GM12891 (cell line): ENCODE data around the gene SETBP1.
A peak's percentile ranks its signal among the peaks of the same experiment; 100 is the strongest.

Experiments used
- DNase-seq: peaks from one replicate; pipeline ENCODE4 v3.0.0; 2011; ENCODE audit warnings: low spot score; ENCODE audit not compliant: insufficient read length
- FAIRE-seq: peaks from 2 replicates; lab custom pipeline; 2011; peaks lifted over from hg19 to GRCh38; lab: Jason Lieb, UNC
- PAX5 ChIP-seq: IDR thresholded peaks from 2 replicates; pipeline ENCODE4 v1.6.1; 2011; ENCODE audit warnings: low read length, moderate library complexity, mild to moderate bottlenecking; ENCODE audit not compliant: insufficient read depth, severe bottlenecking
- POLR2A ChIP-seq: IDR thresholded peaks from 2 replicates; pipeline ENCODE4 v1.6.1; 2011; ENCODE audit warnings: low read depth, low read length, control low read depth
- POLR2AphosphoS5 ChIP-seq: IDR thresholded peaks from 2 replicates; pipeline ENCODE4 v1.6.1; 2011; ENCODE audit warnings: low read depth, low read length, control low read depth
- POU2F2 ChIP-seq: IDR thresholded peaks from 2 replicates; pipeline ENCODE4 v1.6.1; 2011; ENCODE audit warnings: low read depth, mild to moderate bottlenecking, control low read depth, low read length, moderate library complexity
- SPI1 ChIP-seq: IDR thresholded peaks from 2 replicates; pipeline ENCODE4 v1.6.1; 2011; ENCODE audit warnings: low read depth, low read length, control low read depth
- TAF1 ChIP-seq: IDR thresholded peaks from 2 replicates; pipeline ENCODE4 v1.6.1; 2011; ENCODE audit warnings: low read depth, low read length, control low read depth

Gene SETBP1

GRCh38 chr18:45090526-45091140 lies 409.9 kb downstream of the SETBP1 start:
- no peak for DNase-seq
- TF ChIP-seq POU2F2 = no peak
- no peak for TF ChIP-seq POLR2AphosphoS5
- no peak for TF ChIP-seq POLR2A
- no peak for TF ChIP-seq TAF1
- TF ChIP-seq SPI1 = no peak
- no peak for TF ChIP-seq PAX5
- no peak for FAIRE-seq

- no peak for DNase-seq
- no peak for TF ChIP-seq PAX5
- no peak for TF ChIP-seq POLR2AphosphoS5
- no peak for FAIRE-seq
These were observed 419.8 kb downstream of the SETBP1 start for GRCh38 chr18:45100321-45101105.

GRCh38 chr18:45102126-45102525 lies 421.4 kb downstream of the SETBP1 start:
- TF ChIP-seq POU2F2 (no peak), POLR2A (no peak), POLR2AphosphoS5 (no peak), SPI1 (no peak), PAX5 (no peak), TAF1 (no peak)
- DNase-seq (no peak), FAIRE-seq (peak; percentile 80)

- DNase-seq (no peak), FAIRE-seq (peak; percentile 93)
- TF ChIP-seq SPI1 (peak; percentile 62), POU2F2 (no peak)
These were observed 422.2 kb downstream of the SETBP1 start for GRCh38 chr18:45102863-45103262.

- DNase-seq (no peak), FAIRE-seq (no peak)
- TF ChIP-seq SPI1 = peak; percentile 89
- no peak for TF ChIP-seq PAX5
These were observed 422.8 kb downstream of the SETBP1 start for GRCh38 chr18:45103319-45104048.

GRCh38 chr18:45104049-45104395 lies 423.3 kb downstream of the SETBP1 start:
- TF ChIP-seq POLR2A = no peak
- no peak for TF ChIP-seq POU2F2
- no peak for TF ChIP-seq POLR2AphosphoS5
- no peak for TF ChIP-seq PAX5
- TF ChIP-seq SPI1 = no peak
- TF ChIP-seq TAF1 = no peak
- DNase-seq (no peak), FAIRE-seq (no peak)

GRCh38 chr18:45106331-45106774 lies 425.7 kb downstream of the SETBP1 start:
- TF ChIP-seq TAF1 = no peak
- no peak for TF ChIP-seq POLR2AphosphoS5
- no peak for TF ChIP-seq PAX5
- 0 out of 2 replicates have a peak, but pooled peaks have one; percentile 16 for TF ChIP-seq POU2F2
- TF ChIP-seq SPI1 = peak; percentile 43; the same call in 1 of the 2 replicates
- TF ChIP-seq POLR2A = no peak
- DNase-seq (no peak), FAIRE-seq (peak; percentile 98)

GRCh38 chr18:45107425-45107824 lies 426.7 kb downstream of the SETBP1 start:
- no peak for DNase-seq
- no peak for FAIRE-seq
- no peak for TF ChIP-seq SPI1
- TF ChIP-seq TAF1 = no peak
- no peak for TF ChIP-seq POLR2AphosphoS5
- TF ChIP-seq POU2F2 = no peak
- no peak for TF ChIP-seq PAX5
- no peak for TF ChIP-seq POLR2A

- no peak for FAIRE-seq
- TF ChIP-seq POLR2AphosphoS5 (no peak), POU2F2 (no peak), TAF1 (no peak), PAX5 (no peak), POLR2A (no peak)
- no peak for DNase-seq
These were observed 428.1 kb downstream of the SETBP1 start for GRCh38 chr18:45108754-45109153.
